ENCODE results near the gene LCN6. TPM values are rescaled to one million over a fixed set of nuclear protein-coding genes. Genes with fewer than 3 reads are reported as not detected.

Gene LCN6
- total and polyA plus RNA-seq, 3 donors from 2014 or later, result 7.8 to 19.1 (median 11.3) TPM

- 80 to 85% methylated on average over 12 of the region's 12 CpGs for WGBS, 2 donors
- intact Hi-C loops (cut with DNase I; ENCODE audit: low total_unique reads), result no loop called here
- no peak overlapping the region for H3K4me3 ChIP-seq
- DNase-seq, result no peak
- no peaks in the 10 kb centered on the region for H3K27me3 ChIP-seq
- H3K9me3 ChIP-seq, result no peaks in the 10 kb centered on the region
- no peak overlapping the region for H3K27ac ChIP-seq
- H3K4me1 ChIP-seq, result no peaks in the 10 kb centered on the region
- TF ChIP-seq, protein P1, sequence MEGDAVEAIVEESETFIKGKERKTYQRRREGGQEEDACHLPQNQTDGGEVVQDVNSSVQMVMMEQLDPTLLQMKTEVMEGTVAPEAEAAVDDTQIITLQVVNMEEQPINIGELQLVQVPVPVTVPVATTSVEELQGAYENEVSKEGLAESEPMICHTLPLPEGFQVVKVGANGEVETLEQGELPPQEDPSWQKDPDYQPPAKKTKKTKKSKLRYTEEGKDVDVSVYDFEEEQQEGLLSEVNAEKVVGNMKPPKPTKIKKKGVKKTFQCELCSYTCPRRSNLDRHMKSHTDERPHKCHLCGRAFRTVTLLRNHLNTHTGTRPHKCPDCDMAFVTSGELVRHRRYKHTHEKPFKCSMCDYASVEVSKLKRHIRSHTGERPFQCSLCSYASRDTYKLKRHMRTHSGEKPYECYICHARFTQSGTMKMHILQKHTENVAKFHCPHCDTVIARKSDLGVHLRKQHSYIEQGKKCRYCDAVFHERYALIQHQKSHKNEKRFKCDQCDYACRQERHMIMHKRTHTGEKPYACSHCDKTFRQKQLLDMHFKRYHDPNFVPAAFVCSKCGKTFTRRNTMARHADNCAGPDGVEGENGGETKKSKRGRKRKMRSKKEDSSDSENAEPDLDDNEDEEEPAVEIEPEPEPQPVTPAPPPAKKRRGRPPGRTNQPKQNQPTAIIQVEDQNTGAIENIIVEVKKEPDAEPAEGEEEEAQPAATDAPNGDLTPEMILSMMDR (IDR thresholded peaks at IDR 0.05), result no peak
- no peak for TF ChIP-seq POLR2A (IDR thresholded peaks at IDR 0.05)
- no peaks in the 10 kb centered on the region for H3K36me3 ChIP-seq (ENCODE audit: low read depth, missing control alignments)
Measured at GRCh38 chr9:136703276-136703860, 45.0 kb downstream of the LCN6 start.

- DNase-seq, result no peak
- H3K27ac ChIP-seq, result no peak overlapping the region
- TF ChIP-seq, protein P1 (IDR thresholded peaks at IDR 0.05), result no peak
- TF ChIP-seq POLR2A (IDR thresholded peaks at IDR 0.05), result no peak
- no peaks in the 10 kb centered on the region for H3K9me3 ChIP-seq
- 35 to 60% methylated on average over 10 of the region's 10 CpGs for WGBS, 2 donors
- H3K27me3 ChIP-seq, result no peaks in the 10 kb centered on the region
- H3K4me3 ChIP-seq, result no peak overlapping the region
- H3K4me1 ChIP-seq, result no peaks in the 10 kb centered on the region
- intact Hi-C loops (cut with DNase I; ENCODE audit: low total_unique reads), result no loop called here
- H3K36me3 ChIP-seq (ENCODE audit: low read depth, missing control alignments), result no peaks in the 10 kb centered on the region
Measured at GRCh38 chr9:136701668-136702053, 46.7 kb downstream of the LCN6 start.

- DNase-seq, result no peak
Measured at GRCh38 chr9:136700959-136701667, 47.2 kb downstream of the LCN6 start.

DNA sequence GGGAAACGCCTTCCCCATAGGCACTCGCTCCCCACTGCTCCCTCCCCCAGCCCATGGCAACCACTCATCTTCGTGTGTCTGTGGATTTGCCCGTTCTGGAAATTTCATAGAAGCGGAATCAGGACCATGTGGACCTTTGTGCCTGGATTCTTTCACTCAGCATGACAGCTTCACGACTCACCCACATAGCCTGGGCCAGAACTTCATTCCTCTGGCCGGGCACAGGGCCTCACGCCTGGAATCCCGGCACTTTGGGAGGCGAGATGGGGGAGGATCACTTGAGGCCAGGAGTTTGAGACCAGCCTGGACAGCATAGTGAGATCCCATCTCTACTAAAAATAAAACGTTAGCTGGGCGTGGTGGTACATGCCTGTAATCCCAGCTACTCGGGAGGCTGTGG, 48.0 kb downstream of the LCN6 start:
- no peaks in the 10 kb centered on the region for H3K36me3 ChIP-seq (ENCODE audit: low read depth, missing control alignments)
- no peak overlapping the region for H3K27ac ChIP-seq
- TF ChIP-seq POLR2A (IDR thresholded peaks at IDR 0.05), result no peak
- TF ChIP-seq, protein P1 (IDR thresholded peaks at IDR 0.05), result no peak
- WGBS, 2 donors, result 84 to 85% methylated on average over 13 of the region's 13 CpGs
- DNase-seq, result no peak
- no peaks in the 10 kb centered on the region for H3K27me3 ChIP-seq
- H3K4me3 ChIP-seq, result no peak overlapping the region
- H3K9me3 ChIP-seq, result no peaks in the 10 kb centered on the region
- intact Hi-C loops (cut with DNase I; ENCODE audit: low total_unique reads), result no loop called here
- H3K4me1 ChIP-seq, result no peaks in the 10 kb centered on the region

More at GRCh38 chr9:136700959-136701667, 47.2 kb downstream of the LCN6 start:
- Histone ChIP-seq H3K27ac (no peak overlapping the region), H3K4me1 (no peaks in the 10 kb centered on the region), H3K4me3 (no peak overlapping the region), H3K27me3 (no peaks in the 10 kb centered on the region), H3K9me3 (no peaks in the 10 kb centered on the region), H3K36me3 (ENCODE audit: low read depth, missing control alignments) (no peaks in the 10 kb centered on the region)
- 50 to 56% methylated on average over 29 to 38 of the region's 38 CpGs for WGBS, 2 donors
- no peak for TF ChIP-seq POLR2A (IDR thresholded peaks at IDR 0.05)
- TF ChIP-seq, protein P1 (IDR thresholded peaks at IDR 0.05), result no peak
- intact Hi-C loops (cut with DNase I; ENCODE audit: low total_unique reads), result no loop called here

Data from testis (tissue), 3 donors.